Measurements from ENCODE around the gene PXT1. TPM values are rescaled to one million over a fixed set of nuclear protein-coding genes. Genes with fewer than 3 reads are reported as not detected.

Gene PXT1
- total RNA-seq, 2 donors from 2014 or later, result 0.20 to 0.31 TPM

GRCh38 chr6:36402481-36402880 lies 40.2 kb downstream of the PXT1 start:
- ATAC-seq, result no peak
- H3K4me1 Mint-ChIP-seq (ENCODE audit: low read depth in 2 of 2), result peaks cover 0 to 3% of the 10 kb centered on the region in 2 donors
- peaks cover 4 to 13% of the 10 kb centered on the region in 2 donors for H3K27me3 Mint-ChIP-seq
- DNase-seq (ENCODE audit: low spot score), result no peak
- no peaks in the 10 kb centered on the region for H3K9me3 Mint-ChIP-seq
- H3K27ac Mint-ChIP-seq, result no peak overlapping the region
- H3K4me3 Mint-ChIP-seq, result no peak overlapping the region
- no peaks in the 10 kb centered on the region for H3K36me3 Mint-ChIP-seq

- no peaks in the 10 kb centered on the region for H3K9me3 Mint-ChIP-seq
- no peak for DNase-seq (ENCODE audit: low spot score)
- no peak overlapping the region for H3K4me3 Mint-ChIP-seq
- peaks cover 0 to 3% of the 10 kb centered on the region in 2 donors for H3K4me1 Mint-ChIP-seq (ENCODE audit: low read depth in 2 of 2)
- H3K36me3 Mint-ChIP-seq, result no peaks in the 10 kb centered on the region
- ATAC-seq, result no peak
- H3K27ac Mint-ChIP-seq, result no peak overlapping the region
- peaks cover 4 to 13% of the 10 kb centered on the region in 2 donors for H3K27me3 Mint-ChIP-seq
These were observed 42.7 kb downstream of the PXT1 start for GRCh38 chr6:36399970-36400369.

- no peaks in the 10 kb centered on the region for H3K36me3 Mint-ChIP-seq
- peak overlapping the region in 1 of 2 donors; percentile 61 for H3K27ac Mint-ChIP-seq
- H3K27me3 Mint-ChIP-seq, result peaks cover 14 to 16% of the 10 kb centered on the region in 2 donors
- DNase-seq (ENCODE audit: low spot score) (no peak), ATAC-seq (no peak)
- no peak overlapping the region for H3K4me3 Mint-ChIP-seq
- peaks cover 7 to 9% of the 10 kb centered on the region in 2 donors for H3K4me1 Mint-ChIP-seq (ENCODE audit: low read depth in 2 of 2)
- no peaks in the 10 kb centered on the region for H3K9me3 Mint-ChIP-seq
These were observed 50.0 kb downstream of the PXT1 start for GRCh38 chr6:36392621-36393020.

- Mint-ChIP-seq H3K9me3 (no peaks in the 10 kb centered on the region), H3K36me3 (no peaks in the 10 kb centered on the region), H3K27ac (no peak overlapping the region), H3K4me3 (no peak overlapping the region), H3K4me1 (ENCODE audit: low read depth in 2 of 2) (peaks cover 31% of the 10 kb centered on the region in 2 donors), H3K27me3 (peaks cover 14 to 23% of the 10 kb centered on the region in 2 donors)
- ATAC-seq (no peak), DNase-seq (ENCODE audit: low spot score) (no peak)
These were observed 53.3 kb downstream of the PXT1 start for GRCh38 chr6:36389353-36389752.

- ATAC-seq (peak; percentile 87 to 94), DNase-seq (ENCODE audit: low spot score) (peak; percentile 90)
- Mint-ChIP-seq H3K4me3 (peak within 1 kb of the TSS; percentile 96), H3K9me3 (no peaks in the 10 kb centered on the region), H3K27ac (peak within 1 kb of the TSS; percentile 90 to 97), H3K27me3 (peaks cover 9 to 23% of the 10 kb centered on the region in 2 donors), H3K36me3 (no peaks in the 10 kb centered on the region), H3K4me1 (ENCODE audit: low read depth in 2 of 2) (peaks cover 47% of the 10 kb centered on the region in 2 donors)
These were observed 55.0 kb downstream of the PXT1 start, which contains the start of gene ETV7 for GRCh38 chr6:36387440-36388303. Gene ETV7 (minus strand): TSS chr6:36387669. CDS start chr6:36387541, 128 bp downstream.

- H3K27me3 Mint-ChIP-seq, result peaks cover 9 to 23% of the 10 kb centered on the region in 2 donors
- ATAC-seq, result peak; percentile 43 to 46
These were observed 55.9 kb downstream of the PXT1 start for GRCh38 chr6:36386495-36387439.

GRCh38 chr6:36384095-36384494 lies 58.6 kb downstream of the PXT1 start:
- H3K4me3 Mint-ChIP-seq, result peak overlapping the region; percentile 58
- H3K4me1 Mint-ChIP-seq (ENCODE audit: low read depth in 2 of 2), result peaks cover 48 to 57% of the 10 kb centered on the region in 2 donors

More at GRCh38 chr6:36386495-36387439, 55.9 kb downstream of the PXT1 start:
- peak overlapping the region; percentile 96 for H3K4me3 Mint-ChIP-seq
- peak overlapping the region; percentile 90 to 97 for H3K27ac Mint-ChIP-seq
- no peak for DNase-seq (ENCODE audit: low spot score)
- no peaks in the 10 kb centered on the region for H3K36me3 Mint-ChIP-seq
- H3K4me1 Mint-ChIP-seq (ENCODE audit: low read depth in 2 of 2), result peaks cover 47 to 52% of the 10 kb centered on the region in 2 donors
- no peaks in the 10 kb centered on the region for H3K9me3 Mint-ChIP-seq

GRCh38 chr6:36383606-36384005 lies 59.0 kb downstream of the PXT1 start:
- Mint-ChIP-seq H3K4me1 (ENCODE audit: low read depth in 2 of 2) (peaks cover 53 to 61% of the 10 kb centered on the region in 2 donors), H3K9me3 (no peaks in the 10 kb centered on the region), H3K36me3 (no peaks in the 10 kb centered on the region), H3K4me3 (peak overlapping the region; percentile 58), H3K27ac (peak overlapping the region; percentile 78 to 97), H3K27me3 (peaks cover 3 to 14% of the 10 kb centered on the region in 2 donors)
- ATAC-seq, result peak in 1 of 2 donors; percentile 39
- DNase-seq (ENCODE audit: low spot score), result no peak

More at GRCh38 chr6:36384095-36384494, 58.6 kb downstream of the PXT1 start:
- H3K27me3 Mint-ChIP-seq, result peaks cover 3 to 15% of the 10 kb centered on the region in 2 donors
- ATAC-seq, result no peak
- DNase-seq (ENCODE audit: low spot score), result no peak
- no peaks in the 10 kb centered on the region for H3K36me3 Mint-ChIP-seq
- no peaks in the 10 kb centered on the region for H3K9me3 Mint-ChIP-seq
- H3K27ac Mint-ChIP-seq, result peak overlapping the region; percentile 78 to 97

GRCh38 chr6:36382976-36383375 lies 59.7 kb downstream of the PXT1 start:
- Mint-ChIP-seq H3K4me1 (ENCODE audit: low read depth in 2 of 2) (peaks cover 52 to 58% of the 10 kb centered on the region in 2 donors), H3K4me3 (peak overlapping the region; percentile 58), H3K27ac (peak overlapping the region; percentile 78 to 80), H3K27me3 (peaks cover 0 to 7% of the 10 kb centered on the region in 2 donors), H3K36me3 (no peaks in the 10 kb centered on the region), H3K9me3 (no peaks in the 10 kb centered on the region)
- DNase-seq (ENCODE audit: low spot score) (no peak), ATAC-seq (no peak)

- ATAC-seq (no peak), DNase-seq (ENCODE audit: low spot score) (no peak)
- Mint-ChIP-seq H3K27ac (no peak overlapping the region), H3K36me3 (no peaks in the 10 kb centered on the region), H3K4me1 (ENCODE audit: low read depth in 2 of 2) (peaks cover 51 to 52% of the 10 kb centered on the region in 2 donors), H3K9me3 (no peaks in the 10 kb centered on the region), H3K27me3 (no peaks in the 10 kb centered on the region), H3K4me3 (no peak overlapping the region)
These were observed 60.9 kb downstream of the PXT1 start for GRCh38 chr6:36381502-36382389.

- ATAC-seq, result no peak
- no peak for DNase-seq (ENCODE audit: low spot score)
- peak overlapping the region; percentile 36 to 76 for H3K27ac Mint-ChIP-seq
- no peaks in the 10 kb centered on the region for H3K27me3 Mint-ChIP-seq
- peak overlapping the region; percentile 8 for H3K4me3 Mint-ChIP-seq
- no peaks in the 10 kb centered on the region for H3K9me3 Mint-ChIP-seq
- H3K4me1 Mint-ChIP-seq (ENCODE audit: low read depth in 2 of 2), result peaks cover 37 to 40% of the 10 kb centered on the region in 2 donors
- H3K36me3 Mint-ChIP-seq, result no peaks in the 10 kb centered on the region
These were observed 62.5 kb downstream of the PXT1 start for GRCh38 chr6:36380166-36380565.

- H3K4me3 Mint-ChIP-seq, result peak overlapping the region; percentile 26
- DNase-seq (ENCODE audit: low spot score), result no peak
- H3K9me3 Mint-ChIP-seq, result no peaks in the 10 kb centered on the region
- no peak for ATAC-seq
- no peaks in the 10 kb centered on the region for H3K27me3 Mint-ChIP-seq
- H3K36me3 Mint-ChIP-seq, result no peaks in the 10 kb centered on the region
- H3K27ac Mint-ChIP-seq, result peak overlapping the region in 1 of 2 donors; percentile 59
- H3K4me1 Mint-ChIP-seq (ENCODE audit: low read depth in 2 of 2), result peaks cover 31% of the 10 kb centered on the region in 2 donors
These were observed 63.7 kb downstream of the PXT1 start for GRCh38 chr6:36378936-36379335.

Measured in natural killer cell treated with Interleukin-12 subunit alpha and Interleukin-12 subunit beta and Interleukin-15 and Interleukin-18, amount 100 ng/mL, for 72 hours (primary cell).